HG02870 (cell line): ENCODE data around the gene OSCP1.
A peak's percentile ranks its signal among the peaks of the same experiment; 100 is the strongest.

Experiments used
- ATAC-seq: cut with Tn5 transposase; IDR thresholded peaks from one replicate; pipeline ENCODE4 v1.9.1; 2021; ENCODE audit warnings: mild to moderate bottlenecking, moderate library complexity; ENCODE audit not compliant: unreplicated experiment

OSCP1 gene

DNA sequence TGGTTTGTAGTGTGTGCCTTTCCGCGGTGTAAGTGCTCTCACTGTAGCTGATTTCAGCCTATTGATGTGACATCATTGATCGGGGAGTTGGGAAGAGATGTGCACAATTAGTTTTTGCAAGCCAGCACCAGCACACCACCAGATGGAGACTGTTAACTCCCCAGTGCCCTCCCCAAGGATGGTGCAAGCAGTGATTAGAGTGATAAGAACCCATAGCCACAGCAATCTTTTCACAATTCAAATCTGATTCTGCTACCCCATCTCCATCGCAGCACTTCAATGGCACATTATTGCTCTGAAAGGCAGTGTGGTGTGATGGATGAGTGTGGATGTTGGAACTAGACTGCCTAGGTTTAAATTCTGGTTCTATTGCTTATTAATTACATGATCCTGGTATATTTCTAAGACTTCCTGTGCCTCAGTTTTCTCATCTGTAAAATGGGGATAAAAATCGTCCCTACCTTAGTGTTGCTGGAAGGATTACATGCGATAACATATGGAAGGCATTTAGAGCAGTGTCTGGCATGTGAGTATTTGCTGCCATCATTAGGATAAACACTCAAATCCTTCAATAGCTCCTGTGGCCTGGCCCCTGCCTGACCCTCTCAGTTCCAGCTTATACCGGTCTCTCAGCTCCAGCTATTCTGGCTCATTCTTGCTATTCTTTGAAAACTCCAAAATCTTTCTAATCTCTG lies 25.8 kb upstream of the OSCP1 start:
- no peak for ATAC-seq

DNA sequence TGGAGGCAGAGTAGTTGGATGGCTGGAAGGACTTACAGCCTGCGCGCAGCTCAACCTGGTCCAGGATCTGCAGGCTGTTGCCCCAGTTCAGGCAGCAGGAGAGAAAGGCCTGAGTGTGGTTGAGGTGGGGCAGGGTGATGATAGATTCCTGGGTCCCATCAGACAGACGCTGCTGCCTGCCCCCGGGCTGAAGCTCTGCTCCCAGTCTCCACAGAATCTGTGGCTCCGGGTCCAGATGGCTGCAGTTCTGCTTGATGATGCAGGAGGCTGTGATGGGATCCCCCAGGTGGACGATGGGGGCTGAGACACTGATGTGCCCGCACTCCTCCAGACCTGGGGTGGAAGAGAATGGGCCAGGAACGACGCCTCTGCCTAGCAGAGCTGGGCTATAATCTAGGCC lies 25.1 kb upstream of the OSCP1 start:
- no peak for ATAC-seq

DNA sequence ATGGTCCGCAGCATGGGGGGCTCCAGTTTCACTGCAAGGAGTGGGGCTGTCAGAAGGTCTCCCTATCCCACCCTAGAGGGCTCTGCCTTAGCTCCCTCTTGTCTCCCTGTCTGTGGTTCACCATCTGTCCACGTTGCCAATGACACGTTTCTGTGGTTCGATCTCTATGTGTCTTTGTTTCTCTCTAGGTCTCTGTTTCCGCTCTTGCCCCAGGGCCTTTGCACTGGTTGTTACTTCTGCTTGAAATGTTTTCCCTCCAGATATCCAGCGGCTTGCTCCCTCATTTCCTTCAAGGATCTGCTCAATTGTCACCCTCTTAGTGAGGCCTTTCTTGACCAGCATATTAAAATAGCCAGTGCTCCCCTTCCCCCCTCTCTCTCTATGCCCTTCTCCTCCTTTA lies 22.4 kb upstream of the OSCP1 start:
- ATAC-seq: no peak

DNA sequence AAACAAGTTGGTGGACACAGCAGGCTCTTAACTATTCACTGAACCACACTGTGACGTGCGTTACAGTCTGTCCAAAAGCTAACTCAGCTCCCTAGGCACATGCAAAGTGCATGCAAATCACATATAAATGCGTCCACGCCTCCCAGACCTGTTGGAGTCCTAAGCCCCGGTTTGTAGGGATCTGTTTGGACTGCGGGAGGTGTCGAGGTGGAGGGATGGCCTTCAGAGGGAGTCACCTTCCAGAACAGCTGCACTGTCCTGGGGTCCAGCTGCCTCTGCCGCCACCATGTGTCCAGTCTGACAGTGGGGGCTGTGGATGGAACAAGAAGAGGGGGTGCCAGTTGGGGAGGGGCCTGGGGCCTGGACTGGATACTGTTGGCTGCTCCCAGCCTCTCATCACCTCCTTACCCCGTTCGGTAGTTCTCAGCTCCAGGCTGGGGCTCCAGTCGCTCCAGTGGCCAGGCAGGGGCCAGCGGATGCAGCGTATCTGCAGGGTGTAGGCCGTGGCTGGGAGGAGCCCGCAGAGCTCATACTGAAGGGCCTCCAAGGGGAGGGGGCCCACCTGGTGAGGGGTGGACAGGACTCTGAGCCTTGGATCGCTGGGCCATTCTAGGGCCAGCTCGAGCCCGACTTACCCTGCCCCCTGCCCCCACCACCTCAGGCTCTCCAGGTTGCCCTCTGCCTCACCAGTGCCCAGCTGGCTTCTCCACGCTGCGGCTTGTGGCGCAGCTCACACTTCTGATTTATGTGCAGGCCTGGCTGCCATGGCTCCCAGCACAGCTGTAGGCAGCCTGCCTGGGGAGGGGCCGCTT lies 21.8 kb upstream of the OSCP1 start:
- no peak for ATAC-seq

DNA sequence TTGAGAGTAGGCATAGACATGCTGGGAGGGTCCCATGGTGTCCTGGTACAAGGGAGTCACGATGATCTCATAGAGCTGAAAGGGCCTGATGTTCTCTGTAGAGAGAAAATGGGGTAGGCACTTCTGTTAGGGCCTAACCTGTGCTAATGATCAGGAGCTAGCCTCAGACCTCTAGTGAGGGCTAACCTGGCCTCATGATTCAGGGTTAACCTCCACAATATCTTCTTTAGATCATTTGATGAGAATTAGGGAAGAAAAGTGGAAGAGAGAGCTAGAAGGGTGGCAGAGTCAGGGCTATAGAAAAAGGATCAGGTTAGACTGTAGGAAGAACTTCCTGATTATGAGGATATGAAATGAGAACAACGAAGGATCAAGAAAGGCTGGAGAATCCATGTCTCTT lies 18.9 kb upstream of the OSCP1 start:
- no peak for ATAC-seq

DNA sequence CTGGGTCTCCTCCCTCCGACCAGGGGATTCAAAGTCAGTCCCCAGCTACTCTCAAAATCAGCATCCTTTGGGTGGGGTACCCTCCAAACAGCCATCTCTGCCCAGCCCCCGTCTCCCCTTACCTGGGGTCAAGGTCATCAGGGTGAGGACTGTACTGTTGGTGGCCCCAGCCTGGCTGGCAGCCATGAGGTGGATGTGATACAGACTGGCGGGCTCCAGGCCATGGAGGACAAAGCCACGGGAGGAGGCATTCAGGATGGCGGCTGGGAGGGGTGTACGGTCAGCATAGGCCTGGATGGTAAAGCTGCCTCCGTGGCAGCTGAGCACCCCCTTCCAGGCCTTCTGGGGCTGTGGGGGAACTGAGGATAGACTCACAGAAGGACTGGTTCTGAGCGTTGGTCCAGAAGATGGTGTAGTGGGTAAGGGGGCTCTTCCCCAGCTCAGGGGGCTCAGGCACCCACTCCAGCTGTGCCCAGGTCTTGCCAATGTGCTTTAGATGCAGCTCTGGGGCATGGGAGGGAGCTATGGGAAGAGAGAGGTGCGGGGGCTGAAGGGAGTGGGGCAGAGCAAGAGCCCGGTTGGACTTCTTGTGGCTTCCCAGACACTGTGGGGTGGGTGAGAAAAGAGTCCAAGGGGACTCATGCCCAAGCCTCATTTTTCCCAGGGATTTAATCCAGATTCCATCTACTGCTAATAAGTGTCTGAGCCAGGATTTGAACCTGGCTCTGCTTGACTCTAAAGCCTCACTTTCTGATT lies 17.6 kb upstream of the OSCP1 start:
- ATAC-seq: no peak

DNA sequence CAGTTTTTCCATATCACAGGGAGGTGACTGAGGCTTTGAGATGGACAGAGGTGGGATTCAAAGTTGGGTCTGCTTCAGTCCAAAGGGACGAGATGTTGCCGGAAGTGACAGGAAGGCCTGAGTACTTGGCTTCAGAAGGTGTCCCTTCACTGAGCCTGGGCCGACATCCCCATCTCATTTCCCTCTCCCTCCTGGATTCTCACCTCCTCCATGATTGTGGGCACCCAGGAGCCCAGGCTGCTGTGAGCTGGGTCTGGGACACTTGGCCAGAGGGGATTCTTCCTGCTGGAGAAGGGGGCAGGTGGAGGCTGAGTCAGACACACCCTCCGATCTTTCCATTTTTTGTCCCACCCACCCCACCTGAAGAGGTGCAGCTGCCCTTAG lies 16.8 kb upstream of the OSCP1 start:
- no peak for ATAC-seq

DNA sequence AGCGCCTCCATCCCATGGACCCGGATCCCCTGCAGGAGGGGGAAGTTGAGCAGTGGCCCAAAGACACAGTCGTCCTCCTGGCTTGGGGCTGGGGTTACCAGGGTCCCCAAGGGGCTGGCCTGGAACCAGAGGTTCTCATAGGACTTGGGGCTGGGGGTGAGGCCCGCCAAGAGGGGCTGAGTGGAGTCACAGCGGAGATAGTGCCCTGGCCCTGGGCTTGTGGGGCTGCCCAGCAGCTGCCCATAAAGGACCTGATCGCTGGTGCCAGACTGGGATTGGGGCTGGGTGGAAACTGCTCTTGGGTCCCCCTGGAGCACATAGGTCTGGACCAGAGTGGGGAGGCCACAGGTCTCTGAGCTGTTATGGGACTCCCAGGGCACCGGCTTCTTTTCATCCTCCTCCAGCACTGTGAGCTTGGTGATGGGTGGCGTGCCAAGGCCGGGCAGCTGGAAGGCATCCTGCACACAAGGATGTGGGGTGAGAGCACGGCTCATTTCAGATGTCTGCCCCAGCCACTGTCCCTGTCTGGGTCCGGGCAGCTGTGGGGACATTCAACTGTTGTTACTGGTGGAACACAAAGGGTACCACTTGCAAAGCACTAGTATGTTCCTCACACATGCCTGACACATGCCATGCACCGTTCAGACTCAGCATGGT lies 16.2 kb upstream of the OSCP1 start:
- no peak for ATAC-seq

DNA sequence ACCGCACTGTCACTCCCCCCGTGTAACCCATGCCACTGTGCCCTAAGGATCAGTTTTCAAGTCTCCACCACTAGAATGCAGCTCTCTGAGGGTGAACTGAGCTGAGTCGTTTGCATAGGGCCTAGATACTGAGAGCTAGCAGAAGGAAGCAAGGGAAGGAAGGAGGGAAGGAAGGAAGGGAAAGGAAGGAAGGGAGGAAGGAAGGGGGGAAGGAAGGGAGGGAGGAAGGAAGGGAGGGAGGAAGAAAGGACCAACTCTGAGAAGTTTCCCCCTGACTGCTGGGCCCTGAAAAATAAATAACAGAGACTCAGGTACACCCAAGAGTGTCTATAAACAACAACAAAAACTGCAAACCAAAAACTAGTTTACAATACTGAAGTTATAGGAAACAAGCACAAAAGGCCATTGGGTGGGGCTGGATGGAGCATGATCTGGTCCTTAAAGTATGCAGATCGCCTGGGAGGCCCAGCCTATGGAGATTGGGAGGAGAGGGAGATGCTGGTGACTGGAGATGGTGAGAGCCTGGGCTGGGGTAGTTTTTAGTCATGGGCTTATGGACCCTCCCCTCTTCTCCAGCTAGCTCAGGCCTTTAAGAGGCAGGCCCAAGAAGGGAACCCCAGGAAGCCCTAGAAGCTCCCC lies 15.6 kb upstream of the OSCP1 start:
- ATAC-seq: no peak

DNA sequence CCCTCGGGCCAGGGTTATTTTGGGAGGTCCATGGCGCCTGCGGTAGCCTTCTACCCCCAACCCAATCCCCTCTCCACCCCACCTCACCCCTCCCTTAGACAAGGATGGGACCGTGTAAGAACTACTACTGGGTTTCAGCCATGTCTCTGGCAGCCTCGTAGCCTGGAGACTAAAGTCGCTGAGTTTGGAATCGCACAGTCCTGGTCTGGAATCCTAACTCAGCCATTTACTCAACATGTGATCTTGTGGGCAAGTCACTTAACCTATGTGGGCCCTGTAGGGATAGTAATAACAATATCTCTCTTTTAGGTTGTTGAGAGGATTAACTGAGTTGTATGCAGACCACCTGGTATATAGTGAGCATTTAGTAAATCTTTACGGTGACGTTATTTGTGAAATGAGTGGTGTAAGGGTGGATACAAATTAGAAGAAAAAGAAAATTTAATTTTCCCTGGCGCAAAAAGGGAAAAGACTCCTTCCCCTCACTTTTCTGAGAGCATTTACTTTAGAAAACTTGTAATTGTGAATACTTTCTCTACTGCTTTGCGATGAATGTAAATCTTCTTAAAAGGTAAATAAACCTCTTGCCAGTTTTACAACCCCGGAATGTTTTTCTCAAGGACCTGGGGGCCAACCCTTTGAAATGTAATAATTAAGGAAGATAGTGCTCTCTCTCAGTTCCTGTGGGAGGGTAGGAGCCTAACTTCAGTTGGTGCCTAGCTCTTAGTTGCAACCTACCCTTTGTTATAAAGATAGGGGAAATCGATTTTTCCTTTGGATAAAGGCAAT lies 14.5 kb upstream of the OSCP1 start:
- peak; percentile 30 for ATAC-seq

DNA sequence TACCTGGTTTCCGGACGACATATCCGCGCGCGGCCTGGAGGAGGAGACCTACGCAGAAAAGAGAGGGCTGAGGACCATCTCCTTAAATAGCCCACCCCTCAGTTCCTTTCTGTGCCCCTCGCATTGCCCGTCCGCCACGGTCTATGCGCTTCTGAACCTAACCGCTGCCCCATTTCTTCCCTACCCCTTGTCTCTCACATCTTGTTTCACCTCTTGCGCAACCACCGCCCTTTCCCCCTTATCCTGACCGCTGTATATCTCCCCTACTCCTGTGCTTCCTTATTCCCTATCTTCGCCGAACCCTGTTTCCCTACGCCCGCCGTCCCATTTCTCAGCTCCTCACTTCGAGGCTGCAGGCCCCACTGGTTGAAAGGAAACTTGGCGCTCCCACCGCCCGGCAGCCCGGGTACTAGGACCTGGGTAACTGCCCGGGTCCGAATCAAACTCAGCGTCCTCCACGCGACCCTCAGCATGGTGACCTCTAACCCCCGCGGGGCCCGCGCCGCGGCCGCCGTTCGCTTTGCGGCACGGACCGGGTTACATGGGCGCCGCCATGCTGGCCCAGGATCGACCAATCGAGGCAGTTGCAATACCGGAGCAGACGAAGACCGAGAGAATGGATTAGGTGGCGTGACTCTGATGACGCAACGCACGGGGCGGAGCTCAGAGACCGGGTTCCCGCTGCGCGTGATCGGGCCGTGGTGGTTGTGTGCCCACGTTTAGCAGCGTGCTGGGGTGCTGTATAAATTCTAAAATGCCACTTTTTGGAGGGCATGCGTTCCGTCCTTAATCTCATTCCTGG lies 13.8 kb upstream of the OSCP1 start, which contains the start of gene MRPS15:
Gene MRPS15, minus strand, starts transcription at position 582 of the 802 bp plus-strand sequence. Its CDS starts 109 bp downstream, at position 473.
- ATAC-seq: peak; percentile 67

DNA sequence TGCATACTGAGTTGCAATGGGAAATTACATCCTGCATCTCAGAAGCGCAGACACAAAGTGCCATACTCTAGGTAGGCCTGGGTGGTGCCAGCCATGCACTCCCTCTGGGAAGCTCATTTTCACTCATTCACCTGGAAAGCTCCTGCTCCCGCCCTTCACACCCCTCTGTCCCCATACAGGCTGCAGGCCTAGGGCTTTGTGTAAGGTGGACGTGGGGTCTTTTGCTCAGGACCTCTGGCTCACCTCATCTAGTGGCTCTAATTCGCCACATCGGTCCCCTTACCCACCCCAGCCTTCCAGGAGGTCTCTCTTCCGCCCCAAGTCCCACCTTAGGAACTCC lies 13.2 kb upstream of the OSCP1 start:
- no peak for ATAC-seq

DNA sequence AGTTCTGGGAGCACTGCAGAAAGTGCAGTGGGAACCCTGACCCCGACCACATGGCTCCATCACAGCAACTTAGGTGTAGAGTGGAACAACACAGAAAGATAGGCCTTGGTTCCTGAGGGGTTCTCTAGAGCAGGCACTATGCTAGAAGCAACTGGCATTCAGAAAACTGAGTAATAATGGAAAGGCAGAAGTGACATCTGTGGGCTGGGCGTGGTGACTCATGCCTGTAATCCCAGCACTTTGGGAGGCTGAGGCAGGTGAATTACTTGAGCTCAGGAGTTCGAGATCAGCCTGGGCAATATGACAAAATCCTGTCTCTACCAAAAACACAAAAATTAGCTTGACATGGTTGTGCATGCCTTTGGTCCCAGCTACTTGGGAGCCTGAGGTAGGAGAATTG lies 8.7 kb upstream of the OSCP1 start:
- ATAC-seq: no peak

DNA sequence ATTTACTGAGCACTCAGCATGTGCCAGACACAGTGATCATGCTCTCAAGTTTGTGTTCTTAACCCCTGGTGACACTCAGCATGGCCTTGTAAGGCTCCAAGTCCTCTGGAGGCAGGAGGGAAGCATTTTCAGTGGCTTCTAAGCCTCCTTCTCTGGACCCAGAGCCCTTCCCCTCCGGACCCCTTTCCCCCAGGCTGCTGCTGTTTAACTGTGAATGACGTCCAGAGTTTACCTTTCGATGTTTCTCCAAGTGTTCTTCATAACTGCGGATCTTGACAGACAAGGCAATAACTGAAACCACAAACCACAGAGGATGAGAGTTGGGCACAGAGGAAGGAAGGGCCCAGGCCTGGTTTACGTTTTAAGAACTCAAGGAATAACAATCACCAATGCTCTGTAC lies 7.4 kb upstream of the OSCP1 start:
- no peak for ATAC-seq

DNA sequence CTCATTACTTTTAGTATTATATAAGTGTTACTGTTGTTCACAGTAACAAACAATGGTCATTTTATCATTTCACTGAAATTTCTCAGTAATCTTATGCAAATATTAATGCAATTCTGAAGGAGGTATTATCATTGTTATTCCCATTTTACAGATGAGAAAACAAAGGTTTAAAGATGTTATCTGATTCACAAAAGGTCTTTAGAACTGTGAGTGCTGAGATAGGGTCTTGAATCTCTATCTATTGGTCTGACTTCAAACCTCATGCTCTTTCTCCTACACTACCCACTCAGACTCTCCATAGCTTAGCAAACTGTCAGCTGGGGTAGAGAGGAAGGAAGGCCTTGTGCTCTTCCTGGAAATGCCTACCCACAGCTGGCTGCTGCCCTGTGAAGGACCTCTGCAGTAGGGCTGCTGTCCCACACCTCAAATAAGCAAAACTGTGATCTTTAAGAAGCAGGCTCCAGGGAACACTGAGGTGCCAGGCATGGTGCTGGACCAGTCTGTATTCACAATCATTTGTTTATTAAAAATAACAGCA lies 6.2 kb upstream of the OSCP1 start:
- no peak for ATAC-seq

DNA sequence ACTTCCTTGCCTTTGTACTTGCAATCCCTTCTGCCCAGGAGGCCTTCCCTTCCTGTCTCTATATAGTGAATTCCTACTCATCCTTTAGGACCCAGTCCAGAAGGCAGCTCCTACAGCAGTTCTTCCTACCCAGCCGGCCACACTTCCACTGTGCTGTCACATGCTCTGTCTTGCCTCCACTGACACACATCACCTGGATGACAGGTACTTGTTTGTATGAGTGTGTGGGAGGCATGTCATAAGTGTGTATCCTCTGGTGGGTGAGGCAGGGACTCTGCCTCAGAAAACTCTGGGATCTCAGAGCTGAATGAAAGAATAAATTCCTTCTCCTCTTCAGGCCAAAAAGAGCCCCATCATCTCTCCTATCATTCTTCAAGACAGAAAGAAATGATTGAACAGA lies 5.1 kb upstream of the OSCP1 start:
- no peak for ATAC-seq

DNA sequence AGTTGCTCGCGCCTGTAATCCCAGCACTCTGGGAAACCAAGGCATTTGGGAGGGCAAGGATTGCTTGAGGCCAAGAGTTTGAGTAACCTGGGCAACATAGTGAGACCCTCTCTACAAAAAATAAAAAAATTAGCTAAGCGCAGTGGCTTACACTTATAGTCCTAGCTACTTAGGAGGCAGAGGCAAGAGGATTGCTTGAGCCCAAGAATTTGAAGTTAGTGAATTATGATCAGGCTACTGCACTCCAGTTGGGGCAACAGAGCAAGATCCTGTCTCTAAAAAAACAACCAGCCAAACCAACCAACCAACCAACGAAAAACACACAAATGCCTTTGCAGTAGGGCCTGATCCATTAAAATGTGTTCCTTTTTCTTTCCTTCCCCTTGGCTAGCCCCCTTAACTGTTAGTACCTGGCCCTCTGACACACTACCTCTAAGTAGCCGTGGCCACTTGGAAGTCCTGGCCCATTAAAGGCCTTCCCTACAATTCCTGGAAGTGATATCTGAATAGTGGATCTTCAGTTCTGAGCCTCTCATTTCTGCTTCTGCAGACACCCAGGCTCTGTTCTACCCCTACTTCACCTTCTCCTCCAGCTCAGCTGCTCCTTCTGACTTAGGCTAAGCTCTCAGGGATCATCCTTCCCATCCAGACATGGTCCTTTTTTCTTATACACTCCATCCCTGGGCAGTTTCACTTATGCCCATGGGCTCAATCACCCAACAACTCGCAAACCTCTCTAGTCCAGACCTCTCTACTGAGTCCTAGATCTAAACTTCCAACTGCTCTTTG lies 3.5 kb upstream of the OSCP1 start:
- ATAC-seq: no peak

DNA sequence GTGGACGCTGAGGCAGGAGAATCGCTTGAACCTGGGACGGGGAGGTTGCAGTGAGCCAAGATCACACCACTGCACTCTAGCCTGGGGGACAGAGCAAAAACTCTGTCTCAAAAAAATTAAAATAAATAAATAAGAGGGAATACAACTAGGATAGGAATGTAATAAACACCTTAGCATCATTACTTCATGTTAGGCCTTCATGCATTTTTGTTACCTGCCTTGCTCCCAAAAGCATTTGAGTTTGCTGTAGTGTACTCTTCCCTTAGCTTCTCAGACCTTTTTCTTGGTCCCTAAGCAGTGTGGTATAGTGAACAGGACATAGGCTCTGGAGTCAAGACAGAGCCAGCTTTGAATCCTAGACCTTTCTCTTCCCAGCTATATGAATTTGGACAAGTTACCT lies 2.8 kb upstream of the OSCP1 start:
- ATAC-seq: no peak
